Measurements from ENCODE around the gene ACAP2. TPM values are rescaled to one million over a fixed set of nuclear protein-coding genes. Genes with fewer than 3 reads are reported as not detected.
"Not testable (repeated sequence)": the region's sequence is repeated elsewhere in the genome, so short reads cannot be mapped to it uniquely, and the experiment has no call there.

The ACAP2 gene
- polyA plus RNA-seq, 2 of the 4 experiments (the other 2 are of a cell fraction), result 7.8 to 26.0 TPM

- WGBS (ENCODE audit: missing lambda C conversion rate), result 91% methylated on average over 2 of the region's 2 CpGs
- ATAC-seq, result no peak
- no peak overlapping the region for H3K27ac ChIP-seq
- CTCF ChIA-PET, result no interaction called here
- DNase-seq (ENCODE audit: low read depth in 1 of 2, low spot score in 1 of 2), result no peak
- FAIRE-seq, result no peak
- POLR2A ChIA-PET, result no interaction called here
- H3K4me3 ChIP-seq, result no peak overlapping the region
- no peaks in the 10 kb centered on the region for H3K9me3 ChIP-seq
- H3K4me1 ChIP-seq, result no peaks in the 10 kb centered on the region
- TF ChIP-seq MAZ (IDR thresholded peaks at IDR 0.05; ENCODE audit: borderline replicate concordance, low read depth, low read length) (no peak), POLR2A (IDR thresholded peaks at IDR 0.05; ENCODE audit: low read length) (no peak), RCOR1 (IDR thresholded peaks at IDR 0.05; ENCODE audit: low read depth, low read length) (no peak), HMGXB4 (CRISPR knock-in tag; IDR thresholded peaks at IDR 0.05; ENCODE audit: borderline replicate concordance) (no peak), CHD4 (IDR thresholded peaks at IDR 0.05; ENCODE audit: borderline replicate concordance) (no peak), CHD2 (IDR thresholded peaks at IDR 0.05; ENCODE audit: low read length, partially characterized antibody) (no peak), SMC3 (IDR thresholded peaks at IDR 0.05) (no peak), KDM1A (IDR thresholded peaks at IDR 0.05; ENCODE audit: low read depth) (no peak), HOXA7 (CRISPR knock-in tag; IDR thresholded peaks at IDR 0.05) (no peak), E2F6 (IDR thresholded peaks at IDR 0.05; ENCODE audit: borderline replicate concordance, low read depth) (no peak), MAFK (IDR thresholded peaks at IDR 0.05; ENCODE audit: partially characterized antibody) (no peak), NR3C1 (IDR thresholded peaks at IDR 0.05) (no peak), ESRRA (IDR thresholded peaks at IDR 0.05; ENCODE audit: borderline replicate concordance, low read length) (no peak), ZC3H11A (IDR thresholded peaks at IDR 0.05) (no peak), USF2 (IDR thresholded peaks at IDR 0.05) (no peak), ZSCAN20 (CRISPR knock-in tag; IDR thresholded peaks at IDR 0.05) (no peak), FOXS1 (CRISPR knock-in tag; IDR thresholded peaks at IDR 0.05) (no peak), RAD21 (conservative IDR thresholded peaks at IDR 0.05 in 1 of 2, IDR thresholded peaks at IDR 0.05 in 1 of 2) (no peak), ATOH8 (CRISPR knock-in tag; IDR thresholded peaks at IDR 0.05; ENCODE audit: low read depth) (no peak), SREBF2 (IDR thresholded peaks at IDR 0.05) (no peak)
- no peak overlapping the region for H3K4me2 ChIP-seq
These were observed 77.4 kb downstream of the ACAP2 start for GRCh38 chr3:195365371-195365770.

- ATAC-seq, result not testable (repeated sequence)
These were observed 85.0 kb downstream of the ACAP2 start for GRCh38 chr3:195357797-195358196.

More at GRCh38 chr3:195357797-195358196, 85.0 kb downstream of the ACAP2 start:
- H3K9me3 ChIP-seq; H3K27ac ChIP-seq; FAIRE-seq; H3K4me1 ChIP-seq; POLR2A ChIA-PET; CTCF ChIA-PET; DNase-seq (ENCODE audit: low read depth in 1 of 2, low spot score in 1 of 2); H3K4me2 ChIP-seq; H3K4me3 ChIP-seq: not testable (repeated sequence)
- 48% methylated on average over 2 of the region's 2 CpGs for WGBS (ENCODE audit: missing lambda C conversion rate)

All from A549 (cell line).